ENCODE results near the gene PDE2A. TPM values are rescaled to one million over a fixed set of nuclear protein-coding genes. Genes with fewer than 3 reads are reported as not detected.

The PDE2A gene
- total RNA-seq, 1 donor = not detected

GRCh38 chr11:72712168-72712751, 38.0 kb upstream of the PDE2A start:
- no peak for TF ChIP-seq CTCF (IDR thresholded peaks at IDR 0.05; ENCODE audit: insufficient read depth, low read length)
- no peak for DNase-seq (ENCODE audit: low read depth)

GRCh38 chr11:72711141-72711540, 36.9 kb upstream of the PDE2A start:
- no peak for DNase-seq (ENCODE audit: low read depth)
- TF ChIP-seq CTCF (IDR thresholded peaks at IDR 0.05; ENCODE audit: insufficient read depth, low read length) = no peak
- no peak overlapping the region for H3K4me3 ChIP-seq (ENCODE audit: low read depth, low read length)

More at GRCh38 chr11:72712168-72712751, 38.0 kb upstream of the PDE2A start:
- H3K4me3 ChIP-seq (ENCODE audit: low read depth, low read length) = no peak overlapping the region

- TF ChIP-seq CTCF (IDR thresholded peaks at IDR 0.05; ENCODE audit: insufficient read depth, low read length) = no peak
- DNase-seq (ENCODE audit: low read depth) = no peak
- H3K4me3 ChIP-seq (ENCODE audit: low read depth, low read length) = no peak overlapping the region
Measured at GRCh38 chr11:72710278-72710677, 36.1 kb upstream of the PDE2A start.

- no peak for TF ChIP-seq CTCF (IDR thresholded peaks at IDR 0.05; ENCODE audit: insufficient read depth, low read length)
- no peak overlapping the region for H3K4me3 ChIP-seq (ENCODE audit: low read depth, low read length)
- DNase-seq (ENCODE audit: low read depth) = no peak
Measured at GRCh38 chr11:72709478-72710238, 35.4 kb upstream of the PDE2A start.

GRCh38 chr11:72707032-72707431, 32.8 kb upstream of the PDE2A start:
- DNase-seq (ENCODE audit: low read depth) = no peak
- TF ChIP-seq CTCF (IDR thresholded peaks at IDR 0.05; ENCODE audit: insufficient read depth, low read length) = no peak
- H3K4me3 ChIP-seq (ENCODE audit: low read depth, low read length) = no peak overlapping the region

GRCh38 chr11:72706579-72706978, 32.4 kb upstream of the PDE2A start:
- DNase-seq (ENCODE audit: low read depth) = no peak
- no peak for TF ChIP-seq CTCF (IDR thresholded peaks at IDR 0.05; ENCODE audit: insufficient read depth, low read length)
- no peak overlapping the region for H3K4me3 ChIP-seq (ENCODE audit: low read depth, low read length)
